ENCODE measurements around the gene PTH1R.

PTH1R gene

GRCh38 chr3:46884427-46884826, 6.9 kb downstream of the PTH1R start:
- H3K4me3 ChIP-seq (ENCODE audit: low read length), result no peak overlapping the region
- no peak for DNase-seq (ENCODE audit: low read depth)
- no peak for TF ChIP-seq CTCF (conservative IDR thresholded peaks at IDR 0.05; ENCODE audit: low read depth, low read length)

- no peak overlapping the region for H3K4me3 ChIP-seq (ENCODE audit: low read length)
- TF ChIP-seq CTCF (conservative IDR thresholded peaks at IDR 0.05; ENCODE audit: low read depth, low read length), result no peak
- DNase-seq (ENCODE audit: low read depth), result no peak
Measured at GRCh38 chr3:46884929-46885328, 7.4 kb downstream of the PTH1R start.

GRCh38 chr3:46885612-46886011, 8.1 kb downstream of the PTH1R start:
- DNase-seq (ENCODE audit: low read depth), result no peak
- no peak for TF ChIP-seq CTCF (conservative IDR thresholded peaks at IDR 0.05; ENCODE audit: low read depth, low read length)
- no peak overlapping the region for H3K4me3 ChIP-seq (ENCODE audit: low read length)

- no peak for TF ChIP-seq CTCF (conservative IDR thresholded peaks at IDR 0.05; ENCODE audit: low read depth, low read length)
- DNase-seq (ENCODE audit: low read depth), result no peak
Measured at GRCh38 chr3:46887980-46888494, 10.5 kb downstream of the PTH1R start.

GRCh38 chr3:46888705-46889104, 11.2 kb downstream of the PTH1R start:
- no peak overlapping the region for H3K4me3 ChIP-seq (ENCODE audit: low read length)
- no peak for DNase-seq (ENCODE audit: low read depth)
- no peak for TF ChIP-seq CTCF (conservative IDR thresholded peaks at IDR 0.05; ENCODE audit: low read depth, low read length)

More at GRCh38 chr3:46887980-46888494, 10.5 kb downstream of the PTH1R start:
- no peak overlapping the region for H3K4me3 ChIP-seq (ENCODE audit: low read length)

GRCh38 chr3:46889381-46890110, 12.0 kb downstream of the PTH1R start:
- H3K4me3 ChIP-seq (ENCODE audit: low read length), result no peak overlapping the region
- DNase-seq (ENCODE audit: low read depth), result no peak
- no peak for TF ChIP-seq CTCF (conservative IDR thresholded peaks at IDR 0.05; ENCODE audit: low read depth, low read length)

- no peak for TF ChIP-seq CTCF (conservative IDR thresholded peaks at IDR 0.05; ENCODE audit: low read depth, low read length)
- no peak overlapping the region for H3K4me3 ChIP-seq (ENCODE audit: low read length)
- no peak for DNase-seq (ENCODE audit: low read depth)
Measured at GRCh38 chr3:46890132-46890531, 12.6 kb downstream of the PTH1R start.
